Activated CD8-positive, alpha-beta memory T cell treated with anti-CD3 and anti-CD28 coated beads for 36 hours (primary cell): ENCODE data around the gene AFDN. TPM values are rescaled to one million over a fixed set of nuclear protein-coding genes. Genes with fewer than 3 reads are reported as not detected.
"Not testable (repeated sequence)": the region's sequence is repeated elsewhere in the genome, so short reads cannot be mapped to it uniquely, and the experiment has no call there.

Experiments
- CTCF ChIA-PET: fragments of 350-600 bp; sonication (Branson Sonifier 250); formaldehyde crosslinking; loops from one replicate; lab custom pipeline; 2021; ENCODE audit warnings: antibody characterized with exemption; lab: Charles Lee
- POLR2A ChIA-PET: fragments of 350-600 bp; sonication (Branson Sonifier 250); formaldehyde crosslinking; loops from one replicate; lab custom pipeline; 2021; ENCODE audit warnings: antibody characterized with exemption; lab: Charles Lee
- total RNA-seq, 2 experiments: library from RNA; stranded (reverse); gene quantifications; one replicate each; pipeline ENCODE4 v1.2.3, GENCODE V29; 2021

AFDN gene
- total RNA-seq, 2 experiments from 2014 or later, result 25.5 to 29.6 TPM

- ChIA-PET CTCF (no interaction called here), POLR2A (no interaction called here)
Observed at GRCh38 chr6:167960579-167960978, 133.9 kb downstream of the AFDN start.

DNA sequence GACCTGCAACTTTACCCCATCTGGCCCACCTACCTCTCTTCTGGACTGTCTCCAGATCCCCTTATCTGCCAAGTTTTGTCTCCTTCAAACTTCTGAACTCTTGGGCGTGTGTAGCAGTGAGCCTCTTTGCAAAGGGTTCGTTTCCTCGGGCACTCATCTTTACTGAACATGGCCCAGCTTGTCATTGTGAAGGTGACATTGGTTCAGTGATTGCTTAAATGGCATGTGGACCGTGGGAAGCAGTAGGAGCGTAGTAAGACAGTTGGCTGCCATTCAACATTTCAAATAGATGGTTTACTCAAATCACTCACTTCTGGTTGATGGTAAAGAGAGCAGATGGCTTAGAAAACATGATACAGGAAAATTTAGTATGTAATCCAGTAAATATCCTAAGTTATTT is 136.0 kb downstream of the AFDN start:
- CTCF ChIA-PET, result no interaction called here
- POLR2A ChIA-PET, result no interaction called here

DNA sequence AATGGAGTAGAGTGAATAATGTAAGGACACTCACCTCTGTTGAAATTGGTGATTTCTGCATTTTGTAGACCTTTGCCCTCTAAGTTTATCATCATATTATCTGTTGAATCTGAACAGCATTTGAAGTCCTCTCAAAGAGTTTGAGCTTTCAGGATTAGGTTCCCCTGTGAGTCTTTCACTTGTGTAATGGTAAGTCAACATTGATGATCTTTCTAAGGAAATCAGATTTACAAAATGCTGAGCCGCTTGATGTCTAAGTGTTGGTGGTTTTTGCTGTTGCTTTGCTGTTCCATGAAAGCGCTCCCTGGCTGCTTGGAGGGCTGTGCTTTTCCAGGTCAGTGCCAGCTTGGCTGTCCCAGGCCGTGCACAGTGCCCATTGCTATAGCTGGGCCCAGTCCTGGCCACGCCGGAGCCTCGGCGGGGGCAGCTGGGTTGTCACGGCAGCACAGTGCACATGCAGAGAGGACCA is 136.9 kb downstream of the AFDN start:
- ChIA-PET POLR2A (no interaction called here), CTCF (no interaction called here)

DNA sequence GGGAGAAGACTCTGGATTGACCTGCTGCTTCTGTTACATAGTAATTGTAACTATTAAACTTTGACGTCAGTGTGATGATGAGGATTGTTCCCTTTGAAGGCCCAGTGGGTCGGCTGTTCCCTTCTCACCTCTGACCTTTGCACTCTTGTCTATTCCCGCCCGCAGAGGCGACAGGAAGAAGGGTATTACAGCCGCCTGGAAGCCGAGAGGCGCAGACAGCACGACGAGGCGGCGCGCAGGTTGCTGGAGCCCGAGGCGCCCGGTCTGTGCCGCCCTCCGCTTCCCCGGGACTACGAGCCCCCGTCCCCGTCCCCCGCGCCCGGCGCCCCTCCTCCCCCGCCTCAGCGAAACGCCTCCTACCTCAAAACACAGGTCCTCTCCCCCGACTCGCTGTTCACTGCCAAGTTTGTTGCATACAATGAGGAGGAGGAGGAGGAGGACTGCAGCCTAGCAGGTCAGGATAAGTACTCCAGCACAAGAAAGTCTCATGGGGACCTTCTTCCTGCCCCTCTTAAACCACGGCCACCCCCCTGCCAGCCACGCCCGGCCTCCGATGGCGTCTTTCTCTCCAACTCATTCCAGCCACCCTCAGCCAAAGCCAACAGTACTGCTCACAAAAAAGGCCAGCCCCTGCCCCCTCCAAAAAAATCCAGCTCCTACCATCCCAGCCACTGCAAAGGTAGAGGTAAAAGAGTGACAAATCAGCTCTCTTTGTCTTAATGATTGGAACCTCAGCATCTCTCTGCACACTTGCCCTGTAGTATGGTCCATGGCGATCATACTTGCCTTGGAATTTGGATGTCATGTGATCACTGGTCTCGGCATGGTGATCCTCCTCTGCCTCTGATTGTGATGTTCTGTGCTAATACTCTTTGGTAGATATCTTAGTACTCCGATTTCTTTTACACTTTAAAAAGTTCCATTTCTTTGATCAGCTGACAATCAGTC is 139.2 kb downstream of the AFDN start:
- POLR2A ChIA-PET, result no interaction called here
- CTCF ChIA-PET, result no interaction called here

DNA sequence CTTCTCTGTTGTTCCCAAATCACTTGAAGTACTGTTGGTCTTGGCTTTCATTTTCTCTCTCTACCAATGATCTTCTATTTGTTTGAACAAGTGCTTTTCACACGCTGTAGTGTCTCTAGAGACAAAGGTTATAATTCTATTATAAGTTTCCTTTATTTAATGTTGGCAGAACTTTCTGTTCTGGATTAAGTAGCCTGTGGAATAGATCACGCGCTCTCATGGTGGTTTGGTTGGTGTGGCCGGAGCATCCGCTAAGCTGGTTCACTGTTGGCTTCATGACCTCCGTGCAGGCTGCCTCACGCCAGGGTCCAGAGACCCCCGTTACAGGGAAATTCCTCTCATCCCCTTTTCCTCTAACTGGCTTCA is 139.8 kb downstream of the AFDN start:
- CTCF ChIA-PET, result no interaction called here

GRCh38 chr6:167968091-167968490 is 141.4 kb downstream of the AFDN start:
- ChIA-PET POLR2A (no interaction called here), CTCF (interaction anchor here (0.6 kb wide), 1 partner anchor 1997 kb away, joined by 3 read pairs; no protein-coding TSS in a partner anchor)

More for the DNA sequence above, 139.8 kb downstream of the AFDN start:
- POLR2A ChIA-PET, result no interaction called here

DNA sequence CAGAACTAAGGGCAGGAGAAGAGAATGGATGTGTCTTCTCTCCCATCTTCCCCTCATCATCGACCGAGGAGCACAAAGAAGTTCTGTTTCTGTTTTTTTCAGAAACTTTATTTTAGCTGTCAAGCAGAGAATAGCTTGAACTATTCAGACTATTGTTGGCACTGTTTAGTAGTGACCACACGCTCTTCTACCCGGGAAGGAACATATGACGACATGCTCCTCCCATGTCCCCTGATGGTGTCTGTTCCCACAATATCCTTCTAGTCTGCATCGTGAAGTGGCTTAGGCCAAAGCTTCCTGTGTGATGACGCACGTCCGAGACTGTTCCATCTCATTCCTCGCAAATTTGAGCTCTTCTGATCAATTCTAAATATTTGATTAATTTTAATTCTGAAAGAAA is 143.5 kb downstream of the AFDN start:
- CTCF ChIA-PET, result no interaction called here
- POLR2A ChIA-PET, result no interaction called here

DNA sequence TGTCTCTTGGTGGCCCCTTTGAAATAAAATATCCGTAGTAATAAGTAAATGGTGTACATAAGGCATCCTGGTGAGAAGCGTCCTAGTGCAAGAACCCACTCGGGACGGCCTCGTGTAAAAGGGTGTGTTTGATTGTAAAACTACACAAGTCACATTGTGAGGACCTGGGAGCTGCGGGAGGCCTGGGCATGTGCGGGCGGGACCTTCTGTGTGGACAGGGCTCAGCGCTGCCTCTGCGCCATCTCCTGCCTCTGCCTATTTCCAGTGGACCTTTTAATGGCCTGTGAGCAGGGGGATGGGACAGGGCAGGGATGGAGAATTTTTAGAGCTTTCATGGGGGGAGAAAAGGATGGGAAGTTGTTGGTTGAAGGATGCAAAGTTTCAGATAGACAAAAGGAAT is 145.5 kb downstream of the AFDN start:
- ChIA-PET POLR2A (no interaction called here), CTCF (no interaction called here)

DNA sequence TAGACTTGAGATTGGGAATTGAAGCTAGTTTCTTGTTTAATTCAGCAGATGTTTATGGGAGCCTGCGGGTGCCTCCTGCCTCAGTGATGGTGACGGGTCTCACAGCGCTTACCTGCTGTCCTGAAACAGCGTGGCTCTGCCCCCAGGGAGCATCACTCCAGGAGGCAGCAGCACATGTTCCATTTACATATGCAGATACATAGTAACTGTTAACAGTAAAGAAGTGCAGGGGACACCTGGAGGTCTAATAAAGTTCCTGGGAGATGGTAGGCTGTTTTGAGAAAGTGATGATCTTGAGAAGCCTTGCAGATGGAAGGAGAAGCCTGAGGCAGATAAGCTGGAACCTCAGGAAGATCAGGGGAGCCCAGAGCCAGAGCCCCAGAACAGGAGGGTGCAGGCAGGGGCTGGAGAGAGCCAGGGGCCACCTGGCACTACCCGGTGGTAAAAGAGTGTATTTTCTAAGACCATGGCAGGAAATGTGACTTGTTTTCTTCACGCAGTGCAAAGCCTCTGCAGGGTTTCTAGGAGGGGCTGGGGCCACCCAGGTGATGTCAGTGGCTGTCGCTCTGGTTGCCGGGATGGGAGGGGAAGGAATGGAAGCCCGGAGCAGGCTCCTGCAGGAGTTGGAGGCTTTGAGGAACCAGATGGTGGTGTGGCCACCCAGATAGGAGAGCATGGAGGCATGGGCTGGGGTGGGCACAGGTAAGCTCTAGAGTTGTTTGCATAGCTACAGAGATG is 146.6 kb downstream of the AFDN start:
- ChIA-PET POLR2A (no interaction called here), CTCF (no interaction called here)

DNA sequence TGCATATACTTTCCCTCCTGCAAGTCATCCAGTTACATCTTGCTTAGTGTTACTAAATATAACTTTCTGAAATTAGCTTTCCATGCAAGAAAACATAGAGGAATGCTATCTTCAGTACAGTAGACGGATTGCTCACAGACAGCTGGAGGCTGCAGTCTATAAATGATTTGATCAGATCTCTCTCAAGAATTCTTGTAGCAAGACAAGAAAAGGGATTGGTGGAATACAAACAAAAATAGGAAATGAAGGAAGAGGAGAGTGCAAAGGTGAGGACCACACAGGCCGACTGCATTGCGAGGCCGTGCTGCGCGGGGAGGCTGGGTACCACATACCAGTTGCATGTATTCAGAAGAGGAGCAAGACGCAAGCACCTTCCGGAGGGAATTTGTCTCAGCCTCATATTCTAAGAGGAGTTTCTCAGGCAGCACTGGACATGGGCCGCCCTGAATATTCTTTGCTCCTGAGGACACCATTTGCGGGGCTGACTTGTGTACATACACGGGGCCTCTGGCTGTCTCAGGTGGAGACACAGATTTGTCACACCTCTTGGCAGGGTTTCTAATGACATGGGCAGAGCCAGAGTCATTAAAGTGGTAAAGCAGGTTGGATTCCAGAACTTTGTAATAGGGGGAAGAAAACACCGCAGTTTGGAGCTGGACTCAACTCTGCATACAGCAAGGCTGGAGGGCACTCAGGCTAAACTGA is 148.1 kb downstream of the AFDN start:
- CTCF ChIA-PET, result no interaction called here

DNA sequence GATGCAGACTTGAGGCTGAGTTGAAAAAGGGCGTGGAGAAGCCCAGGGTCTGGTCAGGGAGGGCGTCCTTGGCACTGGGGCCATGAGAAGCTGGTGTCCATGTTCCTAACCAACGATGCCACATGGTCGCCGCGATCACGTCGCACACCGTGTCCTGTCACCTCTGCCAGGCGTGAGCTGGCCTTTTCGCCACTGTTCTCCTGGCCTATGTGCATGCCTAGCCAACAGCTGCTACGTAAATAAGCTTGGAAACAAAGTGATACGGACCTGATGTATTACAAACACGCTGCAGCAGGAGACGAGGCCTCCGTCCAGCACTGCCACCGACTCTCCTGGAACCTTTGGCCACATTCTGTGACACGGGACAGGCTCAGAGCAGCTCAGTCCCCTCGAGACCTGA is 148.7 kb downstream of the AFDN start:
- ChIA-PET POLR2A (no interaction called here), CTCF (no interaction called here)

More for the DNA sequence above, 148.1 kb downstream of the AFDN start:
- POLR2A ChIA-PET, result no interaction called here

DNA sequence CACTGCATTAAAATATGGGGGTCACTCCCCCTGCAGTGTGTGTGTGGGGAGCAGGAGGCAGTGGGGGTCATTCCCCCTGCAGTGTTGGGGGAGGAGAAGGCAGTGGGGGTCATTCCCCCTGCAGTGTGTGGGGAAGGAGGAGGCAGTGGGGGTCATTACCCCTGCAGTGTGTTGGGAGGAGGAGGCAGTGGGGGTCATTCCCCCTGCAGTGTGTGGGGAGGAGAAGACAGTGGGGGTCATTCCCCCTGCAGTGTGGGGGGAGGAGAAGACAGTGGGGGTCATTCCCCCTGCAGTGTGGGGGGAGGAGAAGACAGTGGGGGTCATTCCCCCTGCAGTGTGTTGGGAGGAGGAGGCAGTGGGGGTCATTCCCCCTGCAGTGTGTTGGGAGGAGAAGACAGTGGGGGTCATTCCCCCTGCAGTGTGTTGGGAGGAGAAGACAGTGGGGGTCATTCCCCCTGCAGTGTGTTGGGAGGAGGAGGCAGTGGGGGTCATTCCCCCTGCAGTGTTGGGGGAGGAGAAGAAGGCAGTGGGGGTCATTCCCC is 149.5 kb downstream of the AFDN start:
- CTCF ChIA-PET, POLR2A ChIA-PET: not testable (repeated sequence)

DNA sequence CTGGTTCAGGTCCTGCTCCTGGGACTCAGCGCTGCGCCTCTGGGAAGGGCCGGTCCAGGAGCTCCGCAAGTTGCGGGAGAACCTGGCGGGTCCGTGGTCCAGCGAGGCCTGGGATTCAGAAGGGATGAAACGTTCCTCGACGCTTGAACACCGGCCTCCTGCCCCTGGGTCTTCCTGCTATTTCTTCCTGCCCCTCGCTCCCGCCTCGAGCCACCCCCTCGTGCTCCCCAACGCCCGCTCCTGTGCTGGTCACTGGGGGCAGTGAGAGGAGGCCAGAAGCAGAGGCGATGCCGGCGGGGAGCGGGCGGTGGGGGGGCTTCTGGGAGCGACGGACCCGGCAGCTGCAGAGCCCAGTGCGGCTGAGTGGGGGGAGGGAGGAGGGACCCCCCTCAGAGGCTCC is 150.0 kb downstream of the AFDN start:
- ChIA-PET CTCF (no interaction called here), POLR2A (no interaction called here)

DNA sequence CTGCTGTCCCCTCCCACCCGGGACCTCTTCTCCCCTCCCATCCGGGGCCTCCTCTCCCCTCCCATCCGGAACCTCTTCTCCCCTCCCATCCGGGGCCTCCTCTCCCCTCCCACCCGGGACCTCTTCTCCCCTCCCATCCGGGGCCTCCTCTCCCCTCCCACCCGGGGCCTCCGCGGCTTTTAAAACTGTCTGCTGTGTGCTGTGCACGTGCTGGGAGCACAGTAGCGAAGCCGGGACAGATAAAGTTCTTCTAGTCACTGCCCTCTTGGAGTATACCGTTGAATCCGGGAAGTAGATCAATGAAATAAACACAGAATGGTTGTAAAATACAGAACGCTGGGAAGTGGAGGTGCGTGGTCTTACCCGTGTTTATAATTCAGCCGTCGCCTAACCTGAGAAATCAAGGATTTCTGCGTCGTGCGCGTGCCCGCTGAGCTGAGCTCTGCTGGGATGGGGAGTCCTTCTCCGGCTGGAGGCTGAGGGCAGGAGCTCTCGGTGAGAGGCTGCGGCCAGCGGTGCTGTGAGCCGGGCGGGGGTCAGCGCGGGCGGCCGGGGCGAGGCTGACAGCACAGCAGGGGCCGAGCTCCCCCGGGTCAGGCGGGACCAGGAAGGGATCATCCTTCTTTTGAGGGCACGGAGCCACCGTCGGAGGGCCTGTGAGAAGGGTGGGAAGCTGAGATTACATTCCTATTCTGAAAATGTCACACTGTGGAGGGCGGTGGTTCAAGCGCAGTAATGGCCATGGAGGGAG is 151.2 kb downstream of the AFDN start:
- CTCF ChIA-PET, result no interaction called here
- POLR2A ChIA-PET, result no interaction called here

DNA sequence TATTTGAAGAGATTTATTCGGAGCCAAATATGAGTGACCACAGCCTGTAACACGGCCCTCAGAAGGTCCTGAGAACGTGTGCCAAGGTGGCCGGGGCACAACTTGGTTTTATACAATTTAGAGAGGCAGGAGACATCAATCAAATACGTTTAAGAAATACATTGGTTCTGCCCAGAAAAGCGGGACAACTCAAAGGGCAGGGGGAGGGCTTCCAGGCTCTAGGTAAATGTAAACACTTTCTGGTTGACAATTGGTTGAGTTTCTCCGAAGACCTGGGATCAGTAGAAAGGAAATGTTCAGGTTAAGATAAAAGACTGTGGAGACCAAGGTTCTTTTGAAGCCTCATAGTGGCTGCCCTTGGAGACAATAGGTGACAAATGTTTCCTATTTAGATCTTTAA is 151.9 kb downstream of the AFDN start:
- ChIA-PET POLR2A (no interaction called here), CTCF (no interaction called here)

- ChIA-PET POLR2A (no interaction called here), CTCF (interaction anchor here (0.7 kb wide), 1 partner anchor 41 kb away, joined by 3 read pairs; no protein-coding TSS in a partner anchor)
Observed at GRCh38 chr6:167979436-167980139, 152.9 kb downstream of the AFDN start.

- CTCF ChIA-PET, result no interaction called here
- POLR2A ChIA-PET, result no interaction called here
Observed at GRCh38 chr6:167980911-167981580, 154.3 kb downstream of the AFDN start.

DNA sequence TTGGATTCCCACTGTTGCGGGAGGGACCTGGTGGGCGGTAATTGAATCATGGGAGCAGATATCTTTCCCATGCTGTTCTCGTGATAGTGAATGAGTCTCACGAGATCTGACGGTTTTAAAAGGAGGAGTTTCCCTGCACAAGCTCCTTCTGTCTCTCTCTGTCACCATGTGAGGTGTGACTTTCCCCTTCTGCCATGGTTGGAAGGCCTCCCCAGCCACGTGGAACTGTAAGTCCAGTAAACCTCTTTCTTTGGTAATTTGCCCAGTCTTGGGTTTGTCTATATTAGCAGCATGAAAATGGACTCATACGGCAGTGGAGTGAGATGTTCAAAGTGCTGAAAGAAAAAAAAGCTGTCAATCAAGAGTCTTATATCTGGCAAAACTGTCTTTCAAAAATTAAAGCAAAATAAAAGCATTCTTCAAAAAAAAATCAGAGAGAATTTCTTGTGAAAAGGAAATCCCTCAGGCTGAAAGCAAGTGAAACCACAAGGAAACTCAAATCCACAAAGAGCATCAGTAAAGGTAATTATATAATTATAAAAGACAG is 155.3 kb downstream of the AFDN start:
- CTCF ChIA-PET, result no interaction called here
- POLR2A ChIA-PET, result no interaction called here
